Skin epidermis (tissue), 12 donors: Measurements from ENCODE around the gene HSD17B1.
"Not testable (repeated sequence)": the region's sequence is repeated elsewhere in the genome, so short reads cannot be mapped to it uniquely, and the experiment has no call there.

ENCODE experiments used
- H3K27ac ChIP-seq, 21 experiments: fragments of 200-600 bp; sonication (generic) in 11 of 21; one replicate each; pipeline ENCODE4 v1.5.0; 2020; ENCODE audit warnings: mild to moderate bottlenecking in 3 of 21, inconsistent platforms in 2 of 21, moderate library complexity in 2 of 21
- H3K4me3 ChIP-seq, 7 experiments: fragments of 200-600 bp; sonication (generic) in 2 of 7; one replicate each; pipeline ENCODE4 v1.5.0; 2020; ENCODE audit warnings: inconsistent platforms in 2 of 7, mild to moderate bottlenecking in 2 of 7, moderate library complexity in 1 of 7

HSD17B1 gene

GRCh38 chr17:42522263-42522790 lies 30.4 kb upstream of the HSD17B1 start:
- Histone ChIP-seq H3K27ac (peak overlapping the region in 19 of 21 experiments; percentile 31 to 97 (median 85)), H3K4me3 (no peak overlapping the region)

GRCh38 chr17:42522798-42523278 lies 29.9 kb upstream of the HSD17B1 start:
- Histone ChIP-seq H3K4me3 (no peak overlapping the region), H3K27ac (peak overlapping the region in 16 of 21 experiments; percentile 31 to 97 (median 86))

DNA sequence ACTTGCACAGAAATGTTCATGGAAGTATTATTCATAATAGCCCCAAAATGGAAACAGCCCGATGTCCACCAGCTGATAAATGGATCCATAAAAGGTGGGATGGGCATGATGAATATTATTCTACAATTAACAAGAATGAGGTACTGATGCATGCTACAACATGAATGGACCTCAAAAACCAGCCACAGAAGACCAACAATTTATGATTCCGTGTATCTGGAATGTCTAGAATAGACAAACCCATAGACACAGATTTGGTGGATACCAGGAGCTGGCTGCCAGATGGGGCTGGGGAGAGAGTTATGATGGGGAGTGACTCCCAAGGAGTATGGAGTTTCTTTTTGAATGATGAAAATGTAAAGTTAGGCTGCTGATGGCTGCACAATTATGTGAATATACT lies 27.5 kb upstream of the HSD17B1 start:
- Histone ChIP-seq H3K4me3 (no peak overlapping the region), H3K27ac (peak overlapping the region in 2 of 21 experiments; percentile 18 to 77)

DNA sequence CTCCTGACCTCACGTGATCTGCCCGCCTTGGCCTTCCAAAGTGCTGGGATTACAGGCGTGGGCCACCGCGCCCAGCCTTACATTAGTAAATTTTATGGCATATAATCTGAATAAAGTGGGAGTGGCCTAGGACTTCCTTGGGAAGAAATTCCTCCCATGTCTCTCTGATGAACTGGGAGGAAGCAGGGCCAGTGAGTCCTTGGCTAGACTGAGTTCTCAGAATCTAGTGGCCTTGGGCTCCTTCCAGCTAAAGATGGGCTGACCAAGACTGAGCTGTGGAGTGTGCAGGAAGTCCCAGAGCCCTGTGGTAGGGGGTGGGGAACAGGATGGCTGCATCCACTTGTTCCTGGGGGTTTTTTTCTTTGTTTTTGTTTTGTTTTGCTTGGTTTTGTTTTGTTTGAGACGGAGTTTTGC lies 26.7 kb upstream of the HSD17B1 start:
- no peak overlapping the region for H3K4me3 ChIP-seq
- peak overlapping the region in 11 of 21 experiments; percentile 2 to 77 (median 40) for H3K27ac ChIP-seq

DNA sequence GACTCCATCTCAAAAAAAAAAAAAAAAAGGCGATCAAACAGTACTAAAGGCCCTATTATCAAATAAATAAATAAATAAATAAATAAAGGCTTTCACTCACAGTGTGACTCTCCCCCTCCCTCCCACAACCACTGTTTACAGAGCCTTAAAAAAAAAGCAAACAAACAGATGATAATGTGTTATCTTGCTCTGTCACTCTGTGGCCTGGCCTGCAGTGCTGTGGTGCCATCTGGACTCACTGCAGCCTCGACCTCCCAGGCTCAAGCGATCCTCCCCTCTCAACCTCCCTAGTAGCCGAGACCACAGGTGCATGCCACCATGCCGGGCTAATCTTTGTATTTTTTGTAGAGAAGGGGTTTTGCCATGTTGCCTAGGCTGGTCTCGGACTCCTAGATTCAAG lies 24.8 kb upstream of the HSD17B1 start:
- no peak overlapping the region for H3K27ac ChIP-seq
- no peak overlapping the region for H3K4me3 ChIP-seq

DNA sequence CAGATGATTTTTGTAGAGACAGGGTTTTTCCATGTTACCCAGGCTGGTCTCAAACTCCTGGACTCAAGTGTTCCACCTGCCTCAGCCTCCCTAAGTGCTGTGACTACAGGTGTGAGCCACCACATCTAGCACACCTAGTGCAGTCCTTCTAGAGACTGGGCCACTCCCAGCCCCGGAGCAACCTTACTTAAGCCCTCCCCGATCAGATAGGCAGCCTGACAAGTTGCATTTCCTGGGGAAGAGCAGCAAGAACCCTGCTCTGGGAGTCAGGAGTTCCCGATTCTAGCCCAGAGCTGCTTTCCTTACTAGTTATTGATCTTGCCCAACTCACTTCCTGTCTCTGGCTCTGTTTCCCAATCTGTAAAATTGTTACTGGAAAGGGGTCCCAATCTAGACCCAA lies 23.7 kb upstream of the HSD17B1 start:
- H3K4me3 ChIP-seq: no peak overlapping the region
- peak overlapping the region in 1 of 21 experiments; percentile 51 for H3K27ac ChIP-seq

DNA sequence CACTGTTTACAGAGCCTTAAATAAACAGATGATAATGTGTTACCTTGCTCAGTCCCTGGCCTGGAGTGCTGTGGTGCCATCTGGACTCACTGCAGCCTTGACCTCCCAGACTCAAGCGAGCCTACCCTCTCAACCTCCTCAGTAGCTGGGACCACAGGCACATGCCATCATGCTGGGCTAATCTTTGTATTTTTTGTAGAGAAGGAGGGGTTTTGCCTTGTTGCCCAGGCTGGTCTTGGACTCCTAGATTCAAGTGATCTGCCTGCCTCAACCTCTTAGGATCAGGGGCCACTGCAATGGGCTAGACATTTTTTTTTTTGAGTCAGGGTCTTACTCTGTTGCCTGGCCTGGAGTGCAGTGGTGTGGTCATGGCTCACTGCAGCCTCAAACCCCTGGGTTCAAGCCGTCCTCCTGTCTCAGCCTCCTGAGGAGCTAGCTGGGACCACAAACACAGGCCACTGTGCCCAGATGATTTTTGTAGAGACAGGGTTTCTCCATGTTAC lies 21.7 kb upstream of the HSD17B1 start:
- Histone ChIP-seq H3K27ac (peak overlapping the region in 3 of 21 experiments; percentile 16 to 60 (median 17)), H3K4me3 (no peak overlapping the region)

DNA sequence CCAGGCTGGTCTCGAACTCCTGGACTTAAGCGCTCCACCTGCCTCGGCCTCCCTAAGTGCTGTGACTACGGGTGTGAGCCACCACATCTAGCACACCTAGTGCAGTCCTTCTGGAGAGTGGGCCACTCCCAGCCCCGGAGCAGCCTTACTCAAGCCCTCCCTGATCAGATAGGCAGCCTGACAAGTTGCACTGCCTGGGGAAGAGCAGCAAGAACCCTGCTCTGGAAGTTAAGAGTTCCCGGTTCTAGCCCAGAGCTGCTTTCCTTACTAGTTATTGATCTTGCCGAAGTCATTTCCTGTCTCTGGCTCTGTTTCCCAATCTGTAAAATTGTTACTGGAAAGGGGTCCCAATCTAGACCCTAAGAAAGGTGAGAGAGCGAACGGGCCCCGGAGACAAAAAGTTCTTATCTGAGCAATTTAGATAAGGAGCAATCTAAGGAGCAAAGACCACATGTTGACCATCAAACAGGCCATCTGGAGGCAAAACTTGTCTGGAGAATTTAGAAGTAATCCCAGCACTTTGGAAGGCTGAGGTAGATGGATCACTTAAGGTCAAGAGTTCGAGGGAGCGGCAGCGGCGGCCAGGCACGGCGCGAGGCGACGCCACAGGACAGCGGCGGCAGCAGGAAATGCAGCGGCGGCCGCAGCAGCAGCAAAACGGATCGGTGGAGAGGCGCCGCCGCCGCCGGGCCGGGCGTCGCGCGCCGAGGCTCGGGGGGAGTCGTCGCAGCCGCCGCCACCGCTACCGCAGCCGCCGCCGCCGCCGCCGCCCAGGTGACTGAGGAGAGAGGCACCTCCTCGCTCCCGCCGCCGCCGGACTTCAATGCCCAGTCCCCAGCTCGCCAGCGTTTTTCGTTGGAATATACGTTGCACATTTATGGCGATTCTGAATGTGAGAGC lies 21.0 kb upstream of the HSD17B1 start:
- peak overlapping the region in 16 of 21 experiments; percentile 6 to 70 (median 54) for H3K27ac ChIP-seq
- peak overlapping the region; percentile 17 to 43 (median 32) for H3K4me3 ChIP-seq

- Histone ChIP-seq H3K27ac (peak overlapping the region; percentile 24 to 90 (median 80)), H3K4me3 (peak overlapping the region; percentile 44 to 79 (median 65))
These were observed 17.3 kb upstream of the HSD17B1 start for GRCh38 chr17:42535155-42536047.

DNA sequence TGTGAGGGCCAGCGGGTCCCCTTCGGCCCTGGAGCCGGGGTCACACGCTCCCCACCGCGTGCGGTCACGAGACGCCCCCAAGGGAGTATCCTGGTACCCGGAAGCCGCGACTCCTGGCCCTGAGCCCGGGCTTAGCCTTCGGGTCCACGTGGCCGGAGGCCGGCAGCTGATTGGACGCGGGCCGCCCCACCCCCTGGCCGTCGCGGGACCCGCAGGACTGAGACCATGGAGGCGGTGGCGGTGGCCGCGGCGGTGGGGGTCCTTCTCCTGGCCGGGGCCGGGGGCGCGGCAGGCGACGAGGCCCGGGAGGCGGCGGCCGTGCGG lies 16.7 kb upstream of the HSD17B1 start, which contains the start of gene NAGLU:
TSS of gene NAGLU (plus strand) at position 194 of the 324 bp plus-strand sequence. CDS start at position 226, 32 bp downstream.
- peak within 1 kb of the TSS; percentile 24 to 90 (median 80) for H3K27ac ChIP-seq
- peak within 1 kb of the TSS; percentile 44 to 79 (median 65) for H3K4me3 ChIP-seq

DNA sequence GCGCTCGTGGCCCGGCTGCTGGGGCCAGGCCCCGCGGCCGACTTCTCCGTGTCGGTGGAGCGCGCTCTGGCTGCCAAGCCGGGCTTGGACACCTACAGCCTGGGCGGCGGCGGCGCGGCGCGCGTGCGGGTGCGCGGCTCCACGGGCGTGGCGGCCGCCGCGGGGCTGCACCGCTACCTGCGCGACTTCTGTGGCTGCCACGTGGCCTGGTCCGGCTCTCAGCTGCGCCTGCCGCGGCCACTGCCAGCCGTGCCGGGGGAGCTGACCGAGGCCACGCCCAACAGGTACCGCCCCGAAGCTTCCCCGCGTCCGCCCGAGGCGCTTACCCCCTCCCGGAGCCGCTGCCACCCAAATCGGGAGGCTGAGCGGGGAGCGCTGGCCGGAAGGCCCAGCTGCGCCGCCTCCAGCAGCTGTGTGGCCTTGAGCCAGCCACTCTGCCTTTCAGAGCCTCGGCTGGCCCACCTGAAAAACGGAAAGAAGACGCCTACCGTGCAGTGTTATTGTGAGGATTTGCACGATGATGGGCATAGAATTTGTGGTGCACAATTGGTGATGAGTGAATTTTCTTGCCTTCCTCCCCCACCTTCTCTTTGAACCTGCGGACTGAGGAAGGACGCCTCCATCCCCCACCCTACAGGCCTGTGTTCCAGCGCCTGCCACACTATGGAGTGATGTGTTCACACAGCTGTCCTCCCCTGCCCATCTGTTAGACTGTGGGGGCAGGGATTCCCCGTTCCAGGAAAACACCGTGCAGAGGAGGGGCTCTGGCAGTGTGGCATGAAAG lies 16.2 kb upstream of the HSD17B1 start:
- H3K27ac ChIP-seq: peak overlapping the region; percentile 24 to 90 (median 80)
- peak overlapping the region; percentile 44 to 79 (median 65) for H3K4me3 ChIP-seq

- peak overlapping the region in 18 of 21 experiments; percentile 24 to 90 (median 80) for H3K27ac ChIP-seq
- H3K4me3 ChIP-seq: peak overlapping the region; percentile 44 to 79 (median 65)
These were observed 15.4 kb upstream of the HSD17B1 start for GRCh38 chr17:42537156-42537805.

- Histone ChIP-seq H3K27ac (no peak overlapping the region), H3K4me3 (no peak overlapping the region)
These were observed 14.8 kb upstream of the HSD17B1 start for GRCh38 chr17:42537826-42538451.

DNA sequence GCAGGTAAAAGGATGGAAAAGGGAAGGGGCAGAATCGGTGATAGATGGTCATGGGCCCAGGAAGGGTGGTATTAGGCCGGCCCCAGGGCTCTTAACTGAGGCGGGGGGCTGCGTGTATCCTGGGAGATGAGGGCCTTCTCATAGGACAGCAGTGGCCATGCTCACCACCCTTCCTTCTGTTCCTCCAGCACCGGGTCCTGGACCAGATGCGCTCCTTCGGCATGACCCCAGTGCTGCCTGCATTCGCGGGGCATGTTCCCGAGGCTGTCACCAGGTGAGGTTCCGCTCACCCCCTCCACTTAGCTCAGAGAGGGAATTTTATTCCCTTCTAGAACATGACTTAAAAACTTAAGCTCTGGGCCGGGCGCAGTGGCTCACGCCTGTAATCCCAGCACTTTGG lies 14.2 kb upstream of the HSD17B1 start:
- Histone ChIP-seq H3K4me3 (no peak overlapping the region), H3K27ac (no peak overlapping the region)

GRCh38 chr17:42540558-42540957 lies 12.2 kb upstream of the HSD17B1 start:
- H3K4me3 ChIP-seq, H3K27ac ChIP-seq: not testable (repeated sequence)

DNA sequence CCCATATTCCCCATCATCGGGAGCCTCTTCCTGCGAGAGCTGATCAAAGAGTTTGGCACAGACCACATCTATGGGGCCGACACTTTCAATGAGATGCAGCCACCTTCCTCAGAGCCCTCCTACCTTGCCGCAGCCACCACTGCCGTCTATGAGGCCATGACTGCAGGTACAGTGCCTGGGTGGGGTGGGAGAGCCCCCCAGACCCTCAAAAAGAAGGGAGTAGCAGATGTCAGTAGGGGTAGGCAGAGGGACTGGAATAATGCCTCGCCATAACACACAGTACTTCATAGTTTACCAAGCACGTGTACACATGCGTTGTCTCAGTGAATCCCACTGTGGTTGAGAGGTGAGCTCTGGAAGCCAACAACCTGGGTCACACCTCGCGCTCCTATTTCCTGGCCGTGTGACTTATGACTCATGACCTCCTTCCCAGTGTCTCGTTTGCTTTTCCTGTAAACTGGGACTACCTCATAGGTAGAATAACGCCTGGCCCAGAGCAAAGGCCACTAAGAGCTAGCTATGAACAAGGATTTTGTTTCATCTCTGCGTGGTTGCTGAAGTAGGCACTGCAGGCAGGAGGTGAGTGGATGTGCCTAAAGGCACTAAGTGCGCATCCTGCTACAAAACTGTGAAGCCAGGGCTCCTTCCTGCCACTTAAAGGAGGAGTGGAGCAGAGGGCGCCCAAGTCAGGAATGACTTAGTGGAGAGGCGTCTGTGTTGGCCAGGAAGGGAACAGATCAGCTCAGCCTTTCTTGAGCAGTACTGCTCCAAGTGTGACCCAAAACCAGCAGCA lies 11.5 kb upstream of the HSD17B1 start:
- no peak overlapping the region for H3K4me3 ChIP-seq
- H3K27ac ChIP-seq: peak overlapping the region in 1 of 21 experiments; percentile 11
